Stomach smooth muscle (tissue), 2 donors: ENCODE measurements around the gene PIEZO2.

Experiments
- H3K27ac ChIP-seq: one replicate; pipeline ENCODE4 v1.7.0; 2013; ENCODE audit warnings: mild to moderate bottlenecking, low read length, inconsistent platforms
- H3K27me3 ChIP-seq, 2 donors: one replicate each; pipeline ENCODE4 v1.7.0; 2013; ENCODE audit warnings: low read length in 2 of 2; ENCODE audit not compliant: insufficient read depth in 2 of 2, control insufficient read depth in 1 of 2
- H3K36me3 ChIP-seq, 2 donors: one replicate each; pipeline ENCODE4 v1.7.0; 2013; ENCODE audit warnings: low read length in 2 of 2; ENCODE audit not compliant: control insufficient read depth in 2 of 2, insufficient read depth in 2 of 2
- H3K4me1 ChIP-seq: one replicate; pipeline ENCODE4 v1.7.0; 2013; ENCODE audit warnings: low read length; ENCODE audit not compliant: control insufficient read depth, insufficient read depth
- H3K4me3 ChIP-seq, 2 donors: one replicate each; pipeline ENCODE4 v1.7.0; 2013; ENCODE audit warnings: low read length in 2 of 2
- H3K9ac ChIP-seq, 2 donors: one replicate each; pipeline ENCODE4 v1.7.0; 2013; ENCODE audit warnings: low read length in 2 of 2, mild to moderate bottlenecking in 1 of 2
- H3K9me3 ChIP-seq, 2 donors: one replicate each; pipeline ENCODE4 v1.7.0; 2013; ENCODE audit warnings: low read length in 2 of 2; ENCODE audit not compliant: control insufficient read depth in 2 of 2
- donor health status: healthy.
- donor health status: Pancreatic carcinoma.

PIEZO2 gene

DNA sequence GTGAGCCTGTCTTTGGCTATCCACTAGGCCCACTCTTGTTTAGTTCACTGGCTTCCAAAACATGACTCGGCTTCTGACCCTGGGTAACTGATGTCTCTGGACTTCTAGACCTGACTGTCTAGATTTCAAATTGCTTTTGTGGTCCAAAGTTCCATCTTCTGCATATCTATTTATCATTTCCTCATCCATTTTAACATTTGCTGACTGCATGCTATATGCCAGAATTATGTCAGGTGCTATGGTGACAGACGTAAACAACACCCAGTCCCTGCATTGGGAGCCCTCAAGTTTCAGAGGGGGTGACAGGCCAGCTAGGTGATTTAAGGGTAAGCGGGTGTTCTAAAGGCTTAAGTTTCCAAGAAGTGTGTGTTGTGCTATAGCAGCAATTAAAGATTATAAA, 140.9 kb downstream of the PIEZO2 start:
- H3K27me3 ChIP-seq, result no peaks in the 10 kb centered on the region
- no peak overlapping the region for H3K4me3 ChIP-seq
- H3K9me3 ChIP-seq, result no peaks in the 10 kb centered on the region
- H3K9ac ChIP-seq, result no peak overlapping the region
- H3K36me3 ChIP-seq, result no peaks in the 10 kb centered on the region
- no peaks in the 10 kb centered on the region for H3K4me1 ChIP-seq
- no peak overlapping the region for H3K27ac ChIP-seq

DNA sequence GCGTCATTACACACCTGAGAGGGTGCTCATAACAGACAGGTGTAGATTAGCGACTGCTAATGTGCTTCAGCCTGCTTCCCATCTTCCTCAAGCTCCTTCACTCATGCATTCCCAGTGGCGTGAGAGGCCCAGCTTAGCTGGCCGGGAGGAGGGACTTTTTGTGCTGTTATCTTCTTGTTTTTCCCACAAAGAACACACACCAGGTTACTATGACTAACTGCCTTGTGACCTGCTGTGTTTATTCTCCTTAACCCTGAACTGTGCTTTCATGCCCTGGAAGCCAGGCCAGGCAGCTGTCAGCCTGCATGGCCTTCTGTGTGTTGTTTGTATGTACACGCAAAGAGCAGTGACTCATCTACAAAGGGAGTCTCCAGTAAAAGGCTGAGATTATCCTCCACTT, 143.8 kb downstream of the PIEZO2 start:
- Histone ChIP-seq H3K36me3 (no peaks in the 10 kb centered on the region), H3K4me1 (no peaks in the 10 kb centered on the region), H3K27me3 (no peaks in the 10 kb centered on the region), H3K9me3 (no peaks in the 10 kb centered on the region), H3K27ac (no peak overlapping the region), H3K4me3 (no peak overlapping the region), H3K9ac (no peak overlapping the region)

DNA sequence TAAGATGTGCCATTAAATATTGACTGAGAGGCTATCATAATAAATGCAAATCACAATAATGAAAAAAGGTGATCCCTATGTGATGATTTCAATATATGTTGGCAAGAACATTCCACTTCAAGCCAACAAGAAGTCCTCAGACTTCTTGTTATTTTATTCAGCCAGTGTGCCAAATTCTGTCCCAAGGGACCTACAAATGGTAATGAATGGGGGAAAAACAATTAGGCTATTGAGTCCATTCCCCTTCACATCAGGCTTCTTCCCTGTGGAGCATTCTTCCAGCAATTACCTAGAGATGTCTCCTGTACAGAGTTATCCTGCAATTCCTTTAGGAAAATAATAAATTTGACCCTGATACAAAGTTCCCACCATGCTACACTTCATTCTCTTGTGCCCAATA, 144.4 kb downstream of the PIEZO2 start:
- Histone ChIP-seq H3K27me3 (no peaks in the 10 kb centered on the region), H3K4me1 (no peaks in the 10 kb centered on the region), H3K4me3 (no peak overlapping the region), H3K27ac (no peak overlapping the region), H3K9me3 (no peaks in the 10 kb centered on the region), H3K36me3 (no peaks in the 10 kb centered on the region), H3K9ac (no peak overlapping the region)

DNA sequence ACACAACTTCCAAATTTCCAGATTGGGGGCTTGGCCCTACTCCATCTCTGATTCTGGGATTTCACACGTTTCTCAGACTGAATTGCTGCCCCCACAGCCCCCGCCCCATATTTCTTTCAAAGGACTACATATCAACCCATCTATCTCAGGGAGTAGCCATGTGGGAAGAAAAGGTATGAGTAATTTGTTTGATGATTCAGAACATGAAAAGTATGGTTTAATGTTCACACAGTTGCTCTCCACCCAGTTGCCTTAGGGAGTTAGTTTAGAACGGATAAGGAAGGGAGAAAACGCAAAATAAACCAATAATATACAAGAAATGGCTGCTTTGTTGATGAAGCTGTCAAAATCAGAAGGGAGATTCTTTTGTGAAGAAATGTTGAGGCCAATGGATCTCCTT, 145.1 kb downstream of the PIEZO2 start:
- no peaks in the 10 kb centered on the region for H3K4me1 ChIP-seq
- no peaks in the 10 kb centered on the region for H3K27me3 ChIP-seq
- H3K4me3 ChIP-seq, result no peak overlapping the region
- H3K27ac ChIP-seq, result no peak overlapping the region
- no peaks in the 10 kb centered on the region for H3K36me3 ChIP-seq
- no peak overlapping the region for H3K9ac ChIP-seq
- no peaks in the 10 kb centered on the region for H3K9me3 ChIP-seq

DNA sequence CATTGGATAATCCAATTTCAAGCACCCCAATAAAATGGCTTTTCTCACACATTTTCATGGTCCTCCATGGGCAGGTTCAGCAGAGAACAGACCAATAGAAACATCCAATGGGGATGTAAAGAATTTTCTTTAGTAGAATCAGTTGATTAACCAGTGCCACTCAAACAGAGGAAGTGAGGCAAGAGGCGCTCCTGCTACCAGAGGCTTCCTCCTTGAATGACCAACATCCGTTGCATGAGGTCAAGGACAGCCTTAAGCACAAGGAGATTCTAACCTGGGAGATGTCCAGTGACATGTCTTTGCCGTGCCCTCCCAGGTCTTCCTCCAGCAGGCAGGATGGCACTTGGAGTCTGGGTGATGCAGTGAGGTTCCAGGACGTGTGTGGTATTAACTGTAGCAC, 146.6 kb downstream of the PIEZO2 start:
- Histone ChIP-seq H3K27me3 (no peaks in the 10 kb centered on the region), H3K36me3 (no peaks in the 10 kb centered on the region), H3K9ac (no peak overlapping the region)

DNA sequence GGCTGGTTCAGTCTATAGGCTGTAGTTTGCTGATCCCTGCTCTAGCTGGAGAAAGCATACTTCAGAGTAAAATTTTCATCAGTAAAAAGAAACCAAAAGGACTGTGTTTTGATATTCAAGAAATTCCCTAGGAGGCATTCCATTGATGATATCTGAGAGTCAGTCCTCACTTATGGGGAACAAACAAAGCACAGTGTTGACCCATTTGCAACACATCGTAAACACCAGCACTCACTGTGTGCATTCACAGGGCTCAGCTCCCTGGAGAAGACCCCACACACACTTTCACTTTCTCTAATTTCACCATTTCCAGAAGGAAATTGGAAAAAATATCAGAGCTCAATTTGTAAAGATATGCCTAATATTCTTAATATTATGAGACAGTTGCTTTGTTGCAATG, 147.1 kb downstream of the PIEZO2 start:
- Histone ChIP-seq H3K27ac (no peak overlapping the region), H3K9me3 (no peaks in the 10 kb centered on the region), H3K4me3 (no peak overlapping the region), H3K9ac (no peak overlapping the region), H3K4me1 (no peaks in the 10 kb centered on the region), H3K36me3 (no peaks in the 10 kb centered on the region), H3K27me3 (no peaks in the 10 kb centered on the region)

More for the DNA sequence above, 146.6 kb downstream of the PIEZO2 start:
- Histone ChIP-seq H3K27ac (no peak overlapping the region), H3K4me1 (no peaks in the 10 kb centered on the region), H3K9me3 (no peaks in the 10 kb centered on the region), H3K4me3 (no peak overlapping the region)

DNA sequence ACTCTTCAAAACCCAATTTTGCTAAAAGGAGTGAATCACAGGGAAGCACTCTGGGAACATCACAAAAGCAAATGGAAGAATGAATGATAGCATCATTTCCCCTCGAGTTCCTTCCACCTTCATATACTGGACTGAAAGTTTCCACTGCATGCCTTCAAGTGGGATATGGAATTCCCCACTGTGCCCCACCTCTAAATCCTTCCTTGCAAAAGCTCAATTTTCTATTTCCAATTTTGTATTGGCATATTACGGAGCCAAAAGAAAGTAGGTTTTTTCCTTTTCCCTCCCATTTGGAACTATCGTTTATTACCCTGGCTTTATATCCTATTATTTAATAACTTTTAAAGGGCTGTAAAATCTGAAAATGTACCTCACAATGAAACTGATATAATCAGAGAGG, 149.3 kb downstream of the PIEZO2 start:
- no peak overlapping the region for H3K9ac ChIP-seq
- no peaks in the 10 kb centered on the region for H3K9me3 ChIP-seq
- H3K4me3 ChIP-seq, result no peak overlapping the region
- no peaks in the 10 kb centered on the region for H3K27me3 ChIP-seq
- no peaks in the 10 kb centered on the region for H3K36me3 ChIP-seq
- H3K4me1 ChIP-seq, result no peaks in the 10 kb centered on the region
- no peak overlapping the region for H3K27ac ChIP-seq

DNA sequence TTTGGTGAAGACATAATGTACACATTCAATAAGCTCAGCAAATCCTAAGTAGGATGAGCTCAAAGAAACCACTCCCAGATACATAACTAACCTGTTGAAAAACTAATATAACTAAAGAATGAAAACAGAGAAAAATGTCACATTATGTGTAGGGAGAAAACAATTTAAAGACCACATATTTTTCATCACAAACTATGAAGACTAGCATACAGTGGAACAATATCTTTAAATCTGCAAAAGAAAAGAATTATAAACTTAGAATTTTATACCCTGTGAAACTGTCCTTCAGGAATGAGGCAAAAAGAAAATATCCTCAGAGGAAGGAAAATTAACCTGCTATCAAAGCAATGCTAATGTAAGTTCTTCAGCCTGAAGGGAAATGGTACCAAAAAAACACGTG, 151.5 kb downstream of the PIEZO2 start:
- Histone ChIP-seq H3K4me3 (no peak overlapping the region), H3K27ac (no peak overlapping the region), H3K36me3 (no peaks in the 10 kb centered on the region), H3K27me3 (no peaks in the 10 kb centered on the region), H3K9me3 (no peaks in the 10 kb centered on the region), H3K4me1 (no peaks in the 10 kb centered on the region), H3K9ac (no peak overlapping the region)

DNA sequence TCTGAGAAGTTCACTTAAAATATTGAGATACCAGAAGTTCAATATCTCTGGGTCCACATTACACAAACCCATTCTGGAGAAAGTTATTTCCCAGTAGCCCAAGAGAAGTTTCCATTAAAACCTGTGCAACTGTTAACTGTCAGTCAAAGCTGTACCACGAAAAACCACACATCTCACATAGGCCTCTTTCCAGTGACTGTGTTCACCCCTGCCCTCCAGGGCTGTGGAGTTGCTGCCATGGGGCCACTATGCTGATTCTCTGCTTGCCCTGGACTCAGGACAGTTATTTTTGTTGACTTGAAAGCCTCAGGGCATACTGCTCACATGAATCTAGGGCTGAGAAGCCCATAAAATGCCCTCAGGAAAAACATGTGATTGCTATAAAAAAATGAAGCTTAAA, 153.8 kb downstream of the PIEZO2 start:
- Histone ChIP-seq H3K4me3 (no peak overlapping the region), H3K4me1 (no peaks in the 10 kb centered on the region), H3K27ac (no peak overlapping the region), H3K27me3 (no peaks in the 10 kb centered on the region), H3K9ac (no peak overlapping the region), H3K9me3 (no peaks in the 10 kb centered on the region), H3K36me3 (no peaks in the 10 kb centered on the region)

DNA sequence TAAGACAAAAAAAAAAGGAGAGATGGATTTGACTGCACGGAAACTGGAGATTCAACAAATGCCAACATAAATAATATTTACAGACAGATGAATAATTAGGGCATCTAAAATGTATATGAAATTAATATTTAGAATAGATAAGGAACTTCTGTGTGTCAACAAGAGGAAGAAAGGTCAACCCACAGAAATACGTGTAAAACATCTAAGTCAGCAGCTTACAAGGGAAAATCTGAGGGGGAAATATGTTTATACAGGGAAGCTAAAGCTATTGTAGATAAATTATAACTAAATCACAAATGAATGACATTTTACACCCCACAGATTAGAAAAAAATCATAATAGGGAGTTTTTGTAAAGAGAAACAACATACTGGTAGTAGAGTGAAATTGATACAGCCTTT, 159.9 kb downstream of the PIEZO2 start:
- no peak overlapping the region for H3K4me3 ChIP-seq
- H3K9me3 ChIP-seq, result peaks cover 0 to 2% of the 10 kb centered on the region in 2 donors
- no peaks in the 10 kb centered on the region for H3K36me3 ChIP-seq
- H3K27ac ChIP-seq, result no peak overlapping the region
- H3K4me1 ChIP-seq, result no peaks in the 10 kb centered on the region
- no peak overlapping the region for H3K9ac ChIP-seq
- no peaks in the 10 kb centered on the region for H3K27me3 ChIP-seq

DNA sequence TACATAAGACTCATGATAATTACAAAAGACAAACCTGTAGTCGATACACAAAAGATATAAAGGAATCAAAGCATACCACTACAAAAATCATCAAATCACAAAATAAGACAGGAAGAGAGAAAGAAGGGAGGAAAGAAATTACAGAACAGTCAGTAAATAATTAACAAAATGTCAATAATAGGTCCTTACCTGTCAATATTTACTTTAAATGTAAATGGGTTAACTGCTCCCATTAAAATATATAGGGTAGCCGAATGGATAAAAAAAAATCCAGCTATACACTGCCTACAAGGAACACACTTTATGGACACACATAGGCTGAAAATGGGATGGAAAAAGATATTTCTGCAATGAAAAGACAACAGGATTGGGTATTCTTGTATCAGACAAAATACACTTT, 163.7 kb downstream of the PIEZO2 start:
- Histone ChIP-seq H3K4me1 (no peaks in the 10 kb centered on the region), H3K4me3 (no peak overlapping the region), H3K27ac (no peak overlapping the region), H3K36me3 (no peaks in the 10 kb centered on the region), H3K9me3 (peaks cover 4 to 8% of the 10 kb centered on the region in 2 donors), H3K9ac (no peak overlapping the region), H3K27me3 (no peaks in the 10 kb centered on the region)

DNA sequence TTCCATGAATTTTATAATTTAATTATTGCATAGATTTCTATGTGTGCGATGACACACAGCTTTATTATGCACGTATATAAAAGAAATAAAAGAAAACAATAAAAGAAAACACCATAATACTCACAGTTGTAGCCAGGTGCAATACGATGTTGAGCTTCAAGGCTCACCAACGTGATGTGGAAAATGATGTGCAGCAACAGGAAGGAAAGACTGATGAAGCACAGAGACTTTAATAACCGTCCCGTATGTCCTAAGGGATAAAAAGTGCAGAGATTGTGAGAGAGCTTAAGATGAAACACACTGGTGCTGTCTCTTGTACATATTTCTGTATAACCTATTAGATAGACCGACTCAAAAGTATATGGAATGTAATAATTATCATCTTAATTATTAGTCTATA, 170.0 kb downstream of the PIEZO2 start:
- Histone ChIP-seq H3K4me3 (no peak overlapping the region), H3K4me1 (no peaks in the 10 kb centered on the region), H3K9ac (no peak overlapping the region), H3K36me3 (no peaks in the 10 kb centered on the region), H3K27ac (no peak overlapping the region), H3K9me3 (peaks cover 3 to 8% of the 10 kb centered on the region in 2 donors), H3K27me3 (peaks cover 0 to 2% of the 10 kb centered on the region in 2 donors)
